ENCODE measurements around the gene KANK2. TPM values are rescaled to one million over a fixed set of nuclear protein-coding genes. Genes with fewer than 3 reads are reported as not detected.

Gene KANK2
- total and polyA plus RNA-seq, 10 of the 15 experiments (the other 5 are each of a cell fraction or from before 2014, with no cell fraction given) = 4.9 to 33.0 (median 21.0) TPM

GRCh38 chr19:11155373-11156120, 41.8 kb downstream of the KANK2 start, which contains the start of gene SPC24 (continued):
- TF ChIP-seq RFX5 (IDR thresholded peaks at IDR 0.05; ENCODE audit: low read depth, low read length) = peak; percentile 54; the same call in 1 of the 2 replicates
- TF ChIP-seq MAX (IDR thresholded peaks at IDR 0.05; ENCODE audit: low read depth, low read length) = peak; percentile 54; the same call in 1 of the 2 replicates
- TF ChIP-seq PBX3 (IDR thresholded peaks at IDR 0.05; ENCODE audit: insufficient replicate concordance, low read depth, low read length) = peak; percentile 98
- TF ChIP-seq POU2F2 (IDR thresholded peaks at IDR 0.05; ENCODE audit: borderline replicate concordance, low read depth, low read length) = peak; percentile 60; the same call in 2 of the 3 replicates
- no peak for TF ChIP-seq CBFB (IDR thresholded peaks at IDR 0.05; ENCODE audit: low read depth)
- no peak for TF ChIP-seq ATF7 (IDR thresholded peaks at IDR 0.05; ENCODE audit: low read depth)
- peak; percentile 53 for TF ChIP-seq NFYA (IDR thresholded peaks at IDR 0.05; ENCODE audit: borderline replicate concordance, low read depth, low read length)
- no peak for TF ChIP-seq SUZ12 (IDR thresholded peaks at IDR 0.05; ENCODE audit: unreplicated experiment)
- peak; percentile 26; the same call in 1 of the 2 replicates for TF ChIP-seq RUNX3 (IDR thresholded peaks at IDR 0.05; ENCODE audit: low read length)
- TF ChIP-seq PAX5 (IDR thresholded peaks at IDR 0.05; ENCODE audit: borderline replicate concordance, low read depth, low read length) = 0 out of 2 replicates have a peak, but pooled peaks have one; percentile 12
- peak; percentile 88 for TF ChIP-seq TAF1 (IDR thresholded peaks at IDR 0.05; ENCODE audit: borderline replicate concordance, low read depth, low read length)
- no peak for TF ChIP-seq HDAC6 (IDR thresholded peaks at IDR 0.05; ENCODE audit: unreplicated experiment)
- peak; percentile 36; the same call in 1 of the 2 replicates for TF ChIP-seq TCF3 (IDR thresholded peaks at IDR 0.05; ENCODE audit: borderline replicate concordance, insufficient read depth, low read depth, low read length)
- peak; percentile 99 for TF ChIP-seq SIN3A (IDR thresholded peaks at IDR 0.05; ENCODE audit: low read depth, low read length)
- TF ChIP-seq ZNF274 (IDR thresholded peaks at IDR 0.05; ENCODE audit: insufficient read depth, insufficient read length) = no peak
- no peak for TF ChIP-seq ATF3 (IDR thresholded peaks at IDR 0.05; ENCODE audit: borderline replicate concordance, extremely low read depth, low read depth, low read length)
- peak; percentile 70 for TF ChIP-seq FOS (IDR thresholded peaks at IDR 0.05; ENCODE audit: borderline replicate concordance, extremely low read depth, insufficient read length)
- peak; percentile 96 for TF ChIP-seq MXI1 (IDR thresholded peaks at IDR 0.05; ENCODE audit: low read depth, low read length)
- peak; percentile 78; the same call in 1 of the 2 replicates for TF ChIP-seq POLR2AphosphoS2 (IDR thresholded peaks at IDR 0.05; ENCODE audit: low read depth, low read length)
- TF ChIP-seq POLR2AphosphoS5 (IDR thresholded peaks at IDR 0.05; ENCODE audit: low read length) = peak; percentile 80
- TF ChIP-seq SP1 (IDR thresholded peaks at IDR 0.05; ENCODE audit: low read depth, low read length) = peak; percentile 97
- TF ChIP-seq GATAD2B (conservative IDR thresholded peaks at IDR 0.05; ENCODE audit: low read depth) = peak; percentile 57
- peak; percentile 94 for TF ChIP-seq POLR2A (IDR thresholded peaks at IDR 0.05; ENCODE audit: low read depth, low read length)
- peak; percentile 99 for TF ChIP-seq DPF2 (IDR thresholded peaks at IDR 0.05)
- 0 out of 4 replicates have a peak, but pooled peaks have one; percentile 10 to 23 for TF ChIP-seq BHLHE40 (IDR thresholded peaks at IDR 0.05; ENCODE audit: borderline replicate concordance in 1 of 2, low read depth in 2 of 2, low read length in 1 of 2)
- 0 out of 2 replicates have a peak, but pooled peaks have one; percentile 12 for TF ChIP-seq SMC3 (IDR thresholded peaks at IDR 0.05; ENCODE audit: borderline replicate concordance, low read length)
- peak; percentile 88; the same call in 1 of the 2 replicates for TF ChIP-seq CHD1 (IDR thresholded peaks at IDR 0.05; ENCODE audit: low read depth, low read length)
- peak; percentile 99 for TF ChIP-seq NKRF (conservative IDR thresholded peaks at IDR 0.05)
- TF ChIP-seq SMARCA5 (IDR thresholded peaks at IDR 0.05) = no peak

All from GM12878 (cell line).